GM21825 (cell line): ENCODE measurements around the gene TBX1.

ENCODE experiments used
- ATAC-seq: cut with Tn5 transposase; IDR thresholded peaks from one replicate; pipeline ENCODE4 v1.9.1; 2021; ENCODE audit warnings: mild to moderate bottlenecking, moderate library complexity; ENCODE audit not compliant: unreplicated experiment

TBX1 gene

GRCh38 chr22:19751497-19752245 is 8.9 kb upstream of the TBX1 start:
- ATAC-seq: no peak

GRCh38 chr22:19753090-19753842 is 7.3 kb upstream of the TBX1 start:
- ATAC-seq: no peak

- no peak for ATAC-seq
These were observed 6.4 kb upstream of the TBX1 start for GRCh38 chr22:19753996-19754700.

GRCh38 chr22:19754701-19755144 is 5.9 kb upstream of the TBX1 start:
- ATAC-seq: no peak

- no peak for ATAC-seq
These were observed 5.3 kb upstream of the TBX1 start for GRCh38 chr22:19755145-19755710.

- no peak for ATAC-seq
These were observed 4.8 kb upstream of the TBX1 start for GRCh38 chr22:19755722-19756287.

GRCh38 chr22:19756288-19757128 is 4.1 kb upstream of the TBX1 start:
- ATAC-seq: no peak

GRCh38 chr22:19757140-19757984 is 3.2 kb upstream of the TBX1 start:
- ATAC-seq: no peak

GRCh38 chr22:19757985-19758895 is 2.3 kb upstream of the TBX1 start:
- no peak for ATAC-seq

- ATAC-seq: no peak
These were observed 1.6 kb upstream of the TBX1 start for GRCh38 chr22:19758896-19759426.

GRCh38 chr22:19759427-19760057 is 1.0 kb upstream of the TBX1 start:
- ATAC-seq: no peak

GRCh38 chr22:19760951-19761724 is 560 bp downstream of the TBX1 start:
- ATAC-seq: no peak

- ATAC-seq: no peak
These were observed 1.4 kb downstream of the TBX1 start for GRCh38 chr22:19761725-19762567.

- no peak for ATAC-seq
These were observed 2.2 kb downstream of the TBX1 start for GRCh38 chr22:19762568-19763457.
